HCT116 (cell line): ENCODE data around the gene INMT. TPM values are rescaled to one million over a fixed set of nuclear protein-coding genes. Genes with fewer than 3 reads are reported as not detected.

Experiments used
- ATAC-seq: fragments of 200-7000 bp; cut with Tn5 transposase; 2 replicates; pipeline ENCODE4 v1.9.1; 2020; ENCODE audit warnings: mild to moderate bottlenecking, moderate library complexity
- BruUV-seq: library from RNA; stranded (reverse); fragments of 400-500 nt; replicated peaks from 2 replicates; lab custom pipeline; 2021; lab: Mats Ljungman, UMichigan
- CTCF ChIA-PET: fragments of 300-600 bp; sonication (Branson Sonifier 250); formaldehyde crosslinking; loops from one replicate; lab custom pipeline; 2021; ENCODE audit warnings: antibody characterized with exemption; lab: Charles Lee
- POLR2A ChIA-PET: fragments of 300-600, 350-600 bp; sonication (Branson Sonifier 250); formaldehyde crosslinking; loops from one replicate; lab custom pipeline; 2021; ENCODE audit warnings: antibody characterized with exemption; lab: Charles Lee
- RAD21 ChIA-PET, 2 experiments: fragments of 300-600 bp; sonication (Branson Sonifier 250); formaldehyde crosslinking; loops; one replicate each; lab custom pipeline; 2023; ENCODE audit warnings: low total read pairs in 2 of 2; ENCODE audit not compliant: uncharacterized antibody in 2 of 2, unreplicated experiment in 2 of 2, low non-redundant PET in 1 of 2; lab: Charles Lee
- DNase-seq: peaks from one replicate; pipeline ENCODE4 v3.0.0-alpha.2; 2010; ENCODE audit warnings: low read depth, low spot score
- H2AFZ ChIP-seq: fragments of 200-600 bp; shearing (Covaris generic), sonication (generic); 2 replicates; pipeline ENCODE4 v1.6.1; 2017; ENCODE audit warnings: low read depth, mixed run types, mixed read lengths, antibody characterized with exemption, low read length; ENCODE audit not compliant: poor library complexity, severe bottlenecking
- H3K27ac ChIP-seq: 2 replicates; pipeline ENCODE4 v1.5.1; 2012; ENCODE audit warnings: low read depth, low read length
- H3K27me3 ChIP-seq: fragments of 200-600 bp; sonication (generic); 2 replicates; pipeline ENCODE4 v1.6.1; 2016; ENCODE audit warnings: mixed run types, low read length, mixed read lengths; ENCODE audit not compliant: insufficient read depth
- H3K36me3 ChIP-seq, 2 experiments: fragments of 200-500 bp in 1 of 2; fragments of 200-600 bp in 1 of 2; sonication (Bioruptor generic) in 1 of 2; sonication (generic) in 1 of 2; 2 replicates each; pipeline versions ENCODE4 v1.5.1 to v1.6.1; 2014 to 2016; ENCODE audit warnings: low read length in 2 of 2, inconsistent platforms in 1 of 2, mixed read lengths in 1 of 2, mixed run types in 1 of 2; ENCODE audit not compliant: insufficient read depth in 2 of 2, control insufficient read depth in 1 of 2
- H3K4me1 ChIP-seq, 2 experiments: fragments of 200-600 bp in 1 of 2; sonication (generic) in 1 of 2; 2 replicates each; pipeline versions ENCODE4 v1.5.1 to v1.6.1; 2012 to 2017; ENCODE audit warnings: low read length in 2 of 2, inconsistent platforms in 1 of 2, mild to moderate bottlenecking in 1 of 2, mixed read lengths in 1 of 2, mixed run types in 1 of 2, moderate library complexity in 1 of 2; ENCODE audit not compliant: insufficient read depth in 2 of 2, control insufficient read depth in 1 of 2
- H3K4me2 ChIP-seq: fragments of 200-600 bp; sonication (generic); 2 replicates; pipeline ENCODE4 v1.6.1; 2017; ENCODE audit warnings: mixed run types, low read length, mixed read lengths
- H3K4me3 ChIP-seq, 2 experiments: fragments of 200-600 bp in 1 of 2; sonication (generic) in 1 of 2; replicated peaks in 1 of 2; 2 replicates each; pipeline ENCODE4 v1.5.1; 2011 to 2016; ENCODE audit warnings: low read length in 2 of 2, control low read depth in 1 of 2, low read depth in 1 of 2, mild to moderate bottlenecking in 1 of 2, mixed read lengths in 1 of 2, mixed run types in 1 of 2
- H3K79me2 ChIP-seq: fragments of 200-600 bp; sonication (generic); 2 replicates; pipeline ENCODE4 v1.6.1; 2017; ENCODE audit warnings: mild to moderate bottlenecking, mixed run types, low read length, moderate library complexity, mixed read lengths; ENCODE audit not compliant: insufficient read depth
- H3K9ac ChIP-seq: fragments of 200-600 bp; sonication (generic); 2 replicates; pipeline ENCODE4 v1.6.1; 2016; ENCODE audit warnings: low read length, mixed read lengths
- H3K9me2 ChIP-seq: fragments of 200-600 bp; sonication (generic), shearing (Covaris generic); 2 replicates; pipeline ENCODE4 v1.6.1; 2017; ENCODE audit warnings: mixed run types, mild to moderate bottlenecking, moderate library complexity; ENCODE audit not compliant: insufficient read depth
- H3K9me3 ChIP-seq, 2 experiments: fragments of 200-500 bp in 1 of 2; fragments of 200-600 bp in 1 of 2; sonication (Bioruptor generic) in 1 of 2; sonication (generic) in 1 of 2; 2 replicates each; pipeline ENCODE4 v1.6.1; 2014 to 2017; ENCODE audit warnings: low read length in 2 of 2, mixed read lengths in 2 of 2, inconsistent platforms in 1 of 2, low read depth in 1 of 2, mild to moderate bottlenecking in 1 of 2, mixed run types in 1 of 2, moderate library complexity in 1 of 2; ENCODE audit not compliant: control insufficient read depth in 1 of 2, insufficient read depth in 1 of 2
- H4K20me1 ChIP-seq: fragments of 200-600 bp; sonication (generic), shearing (Covaris generic); 2 replicates; pipeline ENCODE4 v1.6.1; 2017; ENCODE audit warnings: mixed run types, mild to moderate bottlenecking, moderate library complexity; ENCODE audit not compliant: insufficient read depth
- ATF3 ChIP-seq: IDR thresholded peaks from 2 replicates; pipeline ENCODE4 v1.6.1; 2012
- CBX3 ChIP-seq: IDR thresholded peaks from 2 replicates; pipeline ENCODE4 v1.6.1; 2012; ENCODE audit warnings: low read depth
- CEBPB ChIP-seq: IDR thresholded peaks from 2 replicates; pipeline ENCODE4 v1.6.1; 2012; ENCODE audit warnings: low read depth
- EGR1 ChIP-seq: IDR thresholded peaks from 2 replicates; pipeline ENCODE4 v1.6.1; 2012; ENCODE audit warnings: low read depth
- ELF1 ChIP-seq: IDR thresholded peaks from 2 replicates; pipeline ENCODE4 v1.6.1; 2012; ENCODE audit warnings: low read depth, borderline replicate concordance
- EZH2phosphoT487 ChIP-seq: fragments of 200-600 bp; IDR thresholded peaks from 2 replicates; pipeline ENCODE4 v1.6.1; 2018; ENCODE audit warnings: antibody characterized with exemption, borderline replicate concordance
- FOSL1 ChIP-seq: IDR thresholded peaks from 2 replicates; pipeline ENCODE4 v1.6.1; 2012; ENCODE audit warnings: low read depth
- MAX ChIP-seq: IDR thresholded peaks from 2 replicates; pipeline ENCODE4 v1.6.1; 2012
- POLR2A ChIP-seq: IDR thresholded peaks from 2 replicates; pipeline ENCODE4 v1.7.0; 2011; ENCODE audit warnings: borderline replicate concordance; ENCODE audit not compliant: insufficient read depth, insufficient read length; ENCODE audit errors: extremely low read depth
- RAD21 ChIP-seq: IDR thresholded peaks from 2 replicates; pipeline ENCODE4 v1.6.1; 2012; ENCODE audit warnings: low read depth, mild to moderate bottlenecking
- REST ChIP-seq: IDR thresholded peaks from 2 replicates; pipeline ENCODE4 v1.6.1; 2012; ENCODE audit warnings: low read depth
- SRF ChIP-seq: IDR thresholded peaks from 2 replicates; pipeline ENCODE4 v1.6.1; 2012; ENCODE audit warnings: low read depth
- YY1 ChIP-seq: IDR thresholded peaks from 2 replicates; pipeline ENCODE4 v1.6.1; 2011; ENCODE audit warnings: low read length, low read depth, moderate library complexity, mild to moderate bottlenecking; ENCODE audit not compliant: insufficient replicate concordance; ENCODE audit errors: extremely low read depth
- ZFX ChIP-seq: fragments of 450-650 bp; IDR thresholded peaks from 2 replicates; pipeline ENCODE4 v1.6.1; 2017
- intact Hi-C: fragments of 100-400 bp; cut with micrococcal nuclease; formaldehyde crosslinking; loops from 2 replicates; pipeline ENCODE4 v1.10.0; 2022
- total RNA-seq: library from RNA; stranded (reverse); gene quantifications from one replicate; pipeline ENCODE4 v1.2.1, GENCODE V29; 2021; ENCODE audit not compliant: unreplicated experiment

INMT gene
- total RNA-seq, 1 experiment from 2014 or later, result 0.32 TPM

- no peak for DNase-seq
- no peak for ATAC-seq
- Histone ChIP-seq H4K20me1 (no peaks in the 10 kb centered on the region), H3K9me3 (no peaks in the 10 kb centered on the region), H3K9me2 (no peaks in the 10 kb centered on the region), H2AFZ (no peak overlapping the region), H3K4me3 (no peak overlapping the region), H3K27ac (no peak overlapping the region), H3K9ac (no peak overlapping the region), H3K4me1 (no peaks in the 10 kb centered on the region), H3K27me3 (no peaks in the 10 kb centered on the region), H3K36me3 (no peaks in the 10 kb centered on the region), H3K79me2 (no peaks in the 10 kb centered on the region), H3K4me2 (no peak overlapping the region)
- intact Hi-C loops, result no loop called here
- no TSS peak for BruUV-seq
- CTCF ChIA-PET, result no interaction called here
- TF ChIP-seq ELF1 (no peak), EGR1 (no peak), ATF3 (no peak), ZFX (no peak), POLR2A (no peak), RAD21 (no peak), CBX3 (no peak), EZH2phosphoT487 (no peak), CEBPB (no peak)
- POLR2A ChIA-PET, result no interaction called here
- RAD21 ChIA-PET, result no interaction called here
Observed at GRCh38 chr7:30764030-30764975, 12.4 kb downstream of the INMT start.

- Histone ChIP-seq H3K9me2 (no peaks in the 10 kb centered on the region), H3K27ac (no peak overlapping the region), H3K4me1 (no peaks in the 10 kb centered on the region), H3K9ac (no peak overlapping the region), H4K20me1 (no peaks in the 10 kb centered on the region), H2AFZ (no peak overlapping the region), H3K4me3 (no peak overlapping the region), H3K4me2 (no peak overlapping the region), H3K9me3 (no peaks in the 10 kb centered on the region), H3K36me3 (no peaks in the 10 kb centered on the region), H3K79me2 (no peaks in the 10 kb centered on the region), H3K27me3 (no peaks in the 10 kb centered on the region)
- ATAC-seq (no peak), DNase-seq (no peak)
- RAD21 ChIA-PET, result no interaction called here
- POLR2A ChIA-PET, result no interaction called here
- intact Hi-C loops, result no loop called here
- no TSS peak for BruUV-seq
- CTCF ChIA-PET, result no interaction called here
- no peak for TF ChIP-seq RAD21
- TF ChIP-seq CBX3, result no peak
- TF ChIP-seq EZH2phosphoT487, result no peak
- no peak for TF ChIP-seq SRF
- no peak for TF ChIP-seq ATF3
- no peak for TF ChIP-seq REST
- TF ChIP-seq CEBPB, result no peak
- TF ChIP-seq YY1, result no peak
- no peak for TF ChIP-seq MAX
- no peak for TF ChIP-seq FOSL1
- no peak for TF ChIP-seq ELF1
Observed at GRCh38 chr7:30765408-30765807, 13.5 kb downstream of the INMT start.
